IPS-NIHi7 (cell line): ENCODE results near the gene DUSP18.
A peak's percentile ranks its signal among the peaks of the same experiment; 100 is the strongest.
"Not testable (repeated sequence)": the region's sequence is repeated elsewhere in the genome, so short reads cannot be mapped to it uniquely, and the experiment has no call there.

Experiments used
- DNase-seq: peaks from one replicate; pipeline ENCODE4 v3.0.0; 2012; ENCODE audit warnings: mixed read lengths; ENCODE audit errors: extremely low spot score

DUSP18 gene

DNA sequence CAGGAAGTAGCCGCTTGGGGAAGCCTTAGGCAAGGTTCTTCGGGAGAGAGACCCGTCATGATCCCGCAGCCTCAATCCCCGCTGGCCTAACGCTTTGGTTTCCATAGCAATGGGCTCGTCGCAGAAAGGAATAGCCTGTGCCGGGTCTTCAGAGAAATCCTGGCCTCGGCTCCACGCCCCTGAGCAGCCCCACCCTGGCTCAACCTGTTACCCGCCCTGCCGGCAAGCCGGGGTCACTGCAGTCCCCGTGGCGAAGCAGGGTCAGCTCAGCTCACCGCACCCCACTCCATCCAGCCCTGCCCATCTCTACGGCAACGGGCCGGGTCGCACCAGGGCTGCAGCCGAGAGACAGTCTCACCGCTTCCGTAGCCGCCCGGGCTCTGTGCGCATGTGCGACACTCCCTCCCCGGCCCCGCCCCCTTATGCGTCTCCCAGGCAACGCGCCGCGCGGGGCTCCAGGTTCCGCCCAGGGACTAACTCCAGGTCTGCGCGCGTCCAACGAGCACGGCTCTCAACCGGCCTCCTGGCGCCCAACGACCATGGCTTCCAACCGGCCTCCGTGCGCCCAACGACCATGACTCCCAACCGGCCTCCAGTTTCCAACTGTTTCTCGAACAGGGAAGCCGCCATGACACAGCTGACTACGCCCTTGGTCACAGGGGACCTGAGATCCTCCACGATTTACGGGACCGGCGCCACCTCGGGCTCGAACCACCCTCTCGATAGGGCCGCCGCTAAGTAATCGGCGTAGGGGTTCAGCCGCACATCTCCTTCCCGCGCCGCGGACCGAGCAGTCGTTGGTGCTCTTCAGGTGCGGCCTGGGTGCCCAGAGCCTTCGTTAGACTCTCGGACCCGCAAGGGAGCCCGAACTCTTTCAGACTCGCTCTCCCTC lies at the start of gene DUSP18:
Gene DUSP18 (minus strand): TSS at position 382 of the 892 bp plus-strand sequence. CDS start 3,872 bp downstream, outside the sequence.
- peak; percentile 99 for DNase-seq

DNA sequence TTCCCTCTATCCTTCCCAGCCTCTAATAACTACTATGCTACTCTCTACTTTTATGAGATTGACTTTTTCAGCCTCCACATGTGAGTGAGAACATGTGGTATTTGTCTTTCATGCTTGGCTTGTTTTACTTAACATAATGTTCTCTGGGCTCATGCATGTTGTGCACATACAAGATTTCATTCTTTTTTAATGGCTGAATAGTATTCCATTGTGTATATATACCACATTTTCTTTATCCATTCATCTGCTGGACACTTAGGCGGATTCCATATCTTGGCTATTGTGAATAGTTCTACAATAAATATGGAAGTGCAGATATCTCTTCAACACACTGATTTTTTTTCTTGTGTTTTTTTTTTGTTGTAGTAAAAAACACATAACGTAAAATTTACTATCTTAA lies 46.4 kb upstream of the DUSP18 start:
- DNase-seq: no peak

DNA sequence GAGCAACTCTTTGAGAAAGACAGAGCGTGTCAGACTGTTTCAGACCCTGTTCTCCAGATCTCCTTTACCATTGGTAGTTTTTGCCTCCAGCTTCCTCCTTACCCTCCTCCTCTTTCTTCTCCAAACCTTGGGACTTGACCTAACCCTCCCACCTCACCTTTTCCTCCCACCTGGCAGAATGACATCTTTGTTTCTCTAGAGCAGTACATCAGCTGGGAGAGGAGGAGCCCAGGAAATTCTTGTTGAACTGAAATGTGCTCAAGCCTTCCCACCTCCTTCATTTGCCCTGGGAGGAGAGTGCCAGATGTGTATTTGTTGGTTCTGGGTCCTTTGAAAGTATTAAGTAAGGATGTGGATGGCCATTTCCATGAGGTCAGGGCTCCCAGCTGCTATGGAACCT lies 44.4 kb upstream of the DUSP18 start:
- DNase-seq: no peak

DNA sequence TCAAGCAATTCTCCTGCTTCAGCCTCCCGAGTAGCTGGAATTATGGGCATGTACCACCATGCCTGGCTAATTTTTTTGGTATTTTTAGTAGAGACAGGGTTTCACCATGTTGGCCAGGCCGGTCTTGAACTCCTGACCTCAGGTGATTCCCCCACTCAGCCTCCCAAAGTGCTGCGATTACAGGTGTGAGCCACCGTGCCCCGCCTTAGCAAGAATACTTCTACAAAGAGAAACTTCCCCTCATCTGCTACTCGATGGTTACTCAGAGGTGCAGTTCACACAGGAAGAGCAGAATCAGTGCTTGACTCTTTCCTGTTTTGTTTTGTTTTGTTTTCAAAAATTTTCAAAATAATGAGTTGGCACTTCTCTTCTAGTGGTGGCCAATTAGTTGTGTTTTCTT lies 42.3 kb upstream of the DUSP18 start:
- DNase-seq: not testable (repeated sequence)

DNA sequence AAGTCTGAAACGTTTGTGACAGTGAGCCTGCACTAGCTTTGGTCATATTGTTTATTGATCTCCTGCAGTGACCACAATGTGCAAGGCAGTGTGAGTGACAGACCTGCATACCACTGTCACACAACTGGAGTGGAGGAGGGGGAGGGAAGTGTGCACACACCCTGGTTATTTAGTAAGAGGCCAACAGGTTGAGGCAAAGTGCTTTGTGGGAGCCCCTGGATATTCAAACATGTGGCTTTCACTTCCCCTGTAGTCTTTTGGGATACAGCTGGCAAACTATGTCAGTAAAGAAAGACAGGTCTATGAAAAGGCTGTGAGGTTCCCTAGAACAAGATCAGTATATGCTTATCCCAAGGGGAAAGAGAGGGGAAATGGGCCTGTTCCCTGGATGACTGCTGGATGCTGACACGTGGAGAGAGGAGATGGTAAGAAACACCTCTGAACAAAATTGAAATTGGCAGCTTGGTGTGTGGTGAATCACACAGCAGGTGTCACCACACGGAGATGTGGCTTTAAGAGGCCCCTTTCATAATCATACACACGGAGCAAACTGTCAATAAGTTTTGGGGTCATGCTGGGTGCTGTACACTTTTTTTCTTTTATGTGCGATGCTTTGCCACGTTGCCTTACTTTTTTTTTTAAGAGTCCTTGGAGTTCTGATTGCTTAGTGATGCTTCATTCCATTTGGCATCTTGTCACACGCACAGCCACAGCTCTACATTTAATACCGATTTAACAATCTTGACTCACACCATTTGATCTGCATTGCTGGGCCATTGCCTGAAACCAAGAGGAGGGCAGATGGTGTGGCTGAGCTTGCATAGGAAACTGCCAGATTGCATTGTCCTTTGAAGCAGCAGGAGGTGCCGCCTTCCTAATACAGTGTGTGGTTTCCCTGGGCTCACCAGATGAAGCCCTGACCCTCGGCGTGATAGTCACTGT lies 38.3 kb upstream of the DUSP18 start:
- DNase-seq: peak; percentile 34

DNA sequence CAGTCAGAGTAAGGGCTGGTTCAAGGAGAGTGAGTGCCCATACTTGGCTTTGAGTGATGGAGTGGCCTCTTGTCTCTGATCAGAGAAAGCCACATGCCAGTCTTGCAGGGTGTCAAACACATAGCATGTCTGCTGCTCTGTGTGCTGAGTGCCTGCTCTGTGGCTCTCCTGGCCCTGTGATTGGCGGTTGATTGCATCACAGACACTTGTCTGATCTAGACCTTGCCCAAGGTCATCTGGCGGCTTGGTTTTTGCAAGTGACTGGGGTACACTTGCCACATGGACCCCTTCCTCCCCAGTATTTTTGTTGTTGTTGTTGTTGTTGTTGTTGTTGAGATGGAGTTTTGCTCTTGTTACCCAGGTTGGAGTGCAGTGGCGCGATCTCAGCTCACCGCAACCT lies 37.3 kb upstream of the DUSP18 start:
- no peak for DNase-seq

DNA sequence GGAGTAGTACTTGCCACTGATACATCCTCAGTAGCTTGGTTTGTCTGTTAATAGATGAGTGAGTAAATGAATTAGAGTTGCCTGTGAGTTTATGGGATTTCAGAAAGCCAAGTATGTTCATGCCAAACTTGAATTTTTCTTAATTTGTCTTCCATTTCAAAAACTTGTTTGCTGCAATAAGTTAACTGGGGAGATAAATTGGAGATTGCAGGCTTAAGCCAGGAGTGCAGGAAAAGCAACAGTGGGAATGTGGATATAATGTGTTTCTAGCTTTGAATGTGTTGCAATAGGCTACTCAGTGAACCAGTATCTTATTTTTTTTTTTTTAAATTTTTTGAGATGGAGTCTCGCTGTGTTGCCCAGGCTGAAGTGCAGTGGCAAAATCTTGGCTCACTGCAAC lies 35.2 kb upstream of the DUSP18 start:
- no peak for DNase-seq

DNA sequence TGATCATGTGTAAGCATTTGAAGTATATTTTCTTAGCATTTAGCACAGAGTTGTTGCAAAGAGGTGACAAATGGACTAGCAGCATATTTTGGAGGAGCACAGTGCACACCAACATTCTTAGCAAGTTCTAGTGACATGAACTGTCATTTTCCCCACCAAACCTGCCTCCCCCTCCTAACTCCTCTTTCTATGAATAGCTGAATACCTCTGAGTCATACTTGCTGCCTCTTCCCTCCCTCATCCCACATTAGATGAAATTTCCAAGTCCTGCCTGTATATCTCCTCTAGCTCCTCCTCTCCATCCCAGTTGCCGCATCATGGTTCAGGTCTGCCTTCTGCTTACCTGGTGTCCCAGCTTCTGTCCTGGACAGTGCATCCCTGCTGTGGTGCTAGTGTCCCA lies 34.2 kb upstream of the DUSP18 start:
- DNase-seq: no peak

DNA sequence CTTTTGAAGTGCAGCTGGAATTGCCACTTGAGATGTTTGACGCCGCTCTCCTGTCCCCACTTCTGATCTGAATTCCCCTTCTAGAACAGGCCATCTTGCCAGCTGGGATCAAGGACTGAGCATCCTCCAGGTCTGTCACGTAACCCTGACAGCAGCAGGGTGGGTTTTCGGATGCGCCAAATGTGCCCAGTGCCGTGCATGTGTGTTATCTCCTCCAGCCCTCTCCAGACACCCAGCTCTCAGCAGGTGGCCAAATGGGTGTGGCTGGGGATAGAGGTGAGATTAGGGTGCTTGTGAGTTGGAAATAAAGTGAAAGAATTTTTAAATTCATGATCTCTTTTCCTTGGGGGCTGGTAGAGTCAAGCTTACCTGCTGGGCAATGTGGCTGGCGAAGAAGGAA lies 30.3 kb upstream of the DUSP18 start:
- DNase-seq: no peak

DNA sequence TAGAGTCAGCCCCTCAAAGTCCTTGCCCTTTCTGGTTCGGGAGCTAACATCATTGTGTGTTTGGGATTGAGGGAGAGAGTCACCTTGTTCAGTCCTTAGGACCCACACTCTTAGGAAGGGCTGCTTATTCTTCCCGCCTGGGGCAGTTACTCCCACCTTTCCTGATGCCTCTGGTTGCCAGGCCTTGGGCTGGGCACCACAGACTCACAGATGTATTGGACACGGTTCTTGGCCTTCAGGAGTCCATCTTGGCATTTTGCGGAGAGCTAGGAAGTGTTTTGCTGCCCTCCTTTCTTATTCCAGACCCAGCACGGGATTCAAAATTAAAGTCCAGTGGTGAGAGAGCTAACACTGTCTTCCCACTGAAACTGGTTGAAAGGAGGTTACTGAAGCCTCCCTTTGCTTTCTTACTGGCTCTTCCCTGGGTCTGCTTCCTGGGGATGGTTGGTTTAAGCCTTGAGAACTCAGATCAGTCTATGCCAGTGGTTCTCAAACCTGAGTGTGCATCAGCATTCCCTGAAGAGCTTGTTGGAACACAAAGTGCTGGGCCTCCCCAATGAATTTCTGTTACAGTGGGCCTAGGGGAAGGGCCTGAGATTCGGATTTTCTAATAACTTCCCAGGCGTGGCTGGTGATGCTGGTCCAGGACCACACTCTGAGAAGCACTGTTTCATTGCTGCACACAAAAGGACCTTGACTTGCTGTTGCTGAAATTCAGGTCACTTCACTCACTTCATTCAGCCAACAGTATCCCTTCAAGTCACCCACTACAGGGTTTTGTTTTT lies 28.4 kb upstream of the DUSP18 start:
- no peak for DNase-seq

DNA sequence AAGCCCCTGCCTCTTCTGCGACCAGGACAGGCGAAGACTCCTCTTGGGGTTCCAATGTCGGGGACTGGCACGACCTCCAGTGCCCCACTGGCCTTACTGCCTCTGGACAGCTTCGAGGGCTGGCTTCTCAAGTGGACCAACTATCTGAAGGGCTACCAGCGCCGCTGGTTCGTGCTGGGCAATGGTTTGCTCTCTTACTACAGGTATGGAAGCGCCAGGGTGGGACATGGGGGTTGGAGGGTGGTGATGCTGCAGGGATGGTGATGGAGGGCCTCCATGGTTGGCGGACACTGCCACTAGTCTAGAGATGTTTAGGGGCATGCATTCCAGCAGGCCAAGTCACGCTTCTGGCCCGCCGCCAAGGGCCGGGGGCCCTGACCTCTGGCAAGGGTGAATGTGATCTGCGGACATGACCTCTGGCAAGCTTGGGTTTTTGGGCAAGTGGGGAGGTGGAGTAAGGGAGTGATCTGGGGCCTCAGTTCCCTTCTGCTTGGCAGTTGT lies 27.7 kb upstream of the DUSP18 start:
- DNase-seq: no peak

DNA sequence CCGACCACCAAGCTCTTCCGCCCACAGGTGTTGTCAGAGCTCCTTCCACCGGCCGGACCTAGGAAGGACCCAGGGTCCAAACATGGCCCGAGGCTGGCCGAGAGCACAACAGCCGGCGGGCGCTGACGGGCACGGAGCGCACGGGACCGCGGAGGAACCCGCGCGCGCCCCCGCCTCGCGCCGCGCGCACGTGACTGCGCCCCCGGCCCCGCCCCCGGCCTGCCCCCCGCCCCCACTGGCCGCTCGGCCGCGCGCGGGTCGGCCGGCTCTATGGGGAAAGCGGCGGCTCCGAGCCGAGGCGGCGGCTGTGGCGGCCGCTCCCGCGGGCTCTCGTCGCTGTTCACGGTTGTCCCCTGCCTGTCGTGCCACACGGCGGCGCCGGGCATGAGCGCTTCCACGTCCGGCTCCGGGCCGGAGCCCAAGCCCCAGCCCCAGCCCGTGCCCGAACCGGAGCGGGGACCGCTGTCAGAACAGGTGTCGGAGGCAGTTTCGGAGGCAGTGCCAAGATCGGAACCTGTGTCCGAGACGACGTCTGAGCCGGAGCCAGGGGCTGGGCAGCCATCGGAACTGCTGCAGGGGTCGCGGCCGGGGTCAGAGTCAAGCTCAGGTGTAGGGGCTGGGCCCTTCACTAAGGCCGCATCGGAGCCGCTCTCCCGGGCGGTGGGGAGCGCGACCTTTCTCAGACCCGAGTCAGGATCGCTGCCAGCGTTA lies 27.1 kb upstream of the DUSP18 start, which contains the start of gene OSBP2:
Gene OSBP2 (plus strand): TSS at position 235 of the 711 bp plus-strand sequence. CDS start 36 bp downstream, at position 271.
- peak; percentile 71 for DNase-seq

DNA sequence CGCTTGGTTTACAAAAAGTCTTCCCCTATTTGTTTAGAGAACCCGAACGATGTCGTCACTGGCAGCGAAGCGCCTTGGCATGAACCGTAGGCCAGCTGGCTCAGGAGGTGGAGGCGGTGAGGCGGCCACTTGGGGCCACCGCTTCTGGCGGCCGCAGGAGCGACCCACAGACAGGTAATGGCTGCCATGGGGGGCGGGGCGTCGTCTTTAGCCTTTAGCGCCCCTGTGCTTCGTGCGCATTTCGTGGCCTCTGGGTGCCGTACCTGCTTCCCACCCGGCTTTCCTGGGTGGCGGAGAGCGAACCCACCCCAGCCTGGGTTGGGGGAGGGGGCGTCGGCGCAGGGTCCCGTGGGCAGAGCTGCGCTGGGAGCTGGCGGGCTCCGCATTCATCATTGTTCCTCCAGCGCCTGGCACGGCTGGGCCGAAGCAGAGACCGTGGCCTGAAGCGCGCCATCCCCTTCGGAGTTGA lies 26.5 kb upstream of the DUSP18 start:
- peak; percentile 64 for DNase-seq

DNA sequence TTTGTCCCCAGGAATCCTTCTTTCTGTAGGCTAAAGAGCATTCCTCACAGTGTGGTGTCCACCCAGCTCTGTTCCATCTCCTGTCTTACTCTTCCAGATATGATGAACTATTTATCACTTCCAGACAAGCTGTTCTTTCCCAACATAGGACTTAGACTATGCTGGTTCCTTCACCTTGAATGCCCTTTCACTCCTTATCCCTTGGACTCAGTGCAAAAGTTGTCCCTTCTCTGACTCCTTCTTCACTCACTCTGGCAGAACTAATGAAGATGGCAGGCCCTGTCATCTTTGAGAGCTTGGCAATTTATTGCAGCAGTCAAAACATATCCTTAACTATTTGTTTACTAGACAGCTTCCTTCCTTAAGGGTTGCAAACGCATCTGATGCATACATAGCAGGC lies 23.5 kb upstream of the DUSP18 start:
- no peak for DNase-seq

DNA sequence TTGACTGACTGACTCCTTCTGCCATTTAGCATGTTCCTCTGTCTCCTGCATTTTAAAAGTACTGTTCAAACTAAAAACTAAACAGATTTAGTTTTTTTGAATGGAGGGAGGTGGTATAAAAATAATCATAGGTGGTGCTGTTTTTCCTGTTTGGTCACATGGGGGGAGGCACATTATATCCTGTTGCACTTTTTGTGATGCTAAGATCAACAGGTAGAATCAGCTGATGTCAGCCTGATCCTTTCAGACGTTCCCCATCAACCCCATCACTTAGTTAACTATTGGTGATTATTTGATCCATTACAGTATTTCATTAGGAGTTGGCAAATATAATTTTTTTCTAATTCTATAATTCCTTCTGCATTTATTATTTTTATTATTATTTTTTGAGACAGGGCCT lies 21.9 kb upstream of the DUSP18 start:
- no peak for DNase-seq

DNA sequence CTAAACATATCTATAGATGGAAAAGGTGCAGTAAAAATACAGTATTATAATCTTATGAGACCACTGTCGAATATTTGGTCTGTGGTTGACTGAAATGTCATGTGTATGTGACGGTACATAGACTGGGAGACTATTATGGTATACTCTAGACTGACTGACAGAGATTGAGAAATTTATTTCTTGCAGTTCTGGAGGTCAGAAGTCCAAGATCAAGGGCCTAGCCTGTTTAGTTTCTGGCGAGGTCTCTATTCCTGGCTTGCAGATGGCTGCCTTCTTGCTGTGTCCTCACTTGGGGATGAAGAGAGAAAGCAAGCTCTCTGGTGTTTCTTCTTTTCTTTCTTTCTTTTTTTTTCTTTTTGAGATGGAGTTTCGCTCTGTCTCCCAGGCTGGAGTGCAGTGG lies 19.7 kb upstream of the DUSP18 start:
- no peak for DNase-seq

DNA sequence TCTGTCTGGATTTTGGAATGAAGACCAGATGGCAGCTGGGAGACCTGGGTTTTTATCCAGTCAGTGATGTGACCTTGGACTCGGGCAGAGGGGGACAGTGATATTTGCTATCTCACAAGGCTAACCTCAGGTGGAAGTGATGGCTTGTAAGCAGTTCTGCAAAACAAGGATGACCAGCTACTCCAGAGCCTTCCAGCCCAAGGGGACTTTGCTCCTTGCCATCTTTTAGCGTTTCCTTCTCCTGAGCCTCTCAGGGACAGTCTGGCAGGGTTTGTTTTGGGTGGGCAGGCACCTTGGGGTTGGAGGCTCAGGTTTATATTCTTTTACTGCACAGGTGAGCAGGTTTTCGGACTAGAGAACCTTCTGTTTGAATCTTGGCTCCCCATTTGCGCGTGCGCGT lies 17.5 kb upstream of the DUSP18 start:
- DNase-seq: no peak

DNA sequence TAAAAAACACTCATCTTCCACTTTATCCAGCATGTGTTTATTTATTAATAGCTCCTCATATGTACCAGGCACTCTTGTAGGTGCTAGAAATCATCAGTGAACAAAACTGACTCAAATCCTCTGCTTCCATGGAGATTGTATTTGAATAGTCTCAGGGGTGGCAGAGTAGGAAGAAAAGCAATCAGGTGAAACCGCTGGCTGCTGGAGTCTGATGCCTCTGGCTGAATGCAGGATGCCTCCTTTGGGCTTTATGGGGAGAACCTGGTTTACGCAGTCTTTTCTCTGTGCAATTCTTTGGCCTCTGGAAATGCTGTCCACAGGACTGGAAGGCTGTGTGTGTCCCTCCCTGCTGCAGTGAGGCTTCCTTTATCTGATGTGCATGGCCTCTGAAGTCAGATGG lies 14.2 kb upstream of the DUSP18 start:
- no peak for DNase-seq

DNA sequence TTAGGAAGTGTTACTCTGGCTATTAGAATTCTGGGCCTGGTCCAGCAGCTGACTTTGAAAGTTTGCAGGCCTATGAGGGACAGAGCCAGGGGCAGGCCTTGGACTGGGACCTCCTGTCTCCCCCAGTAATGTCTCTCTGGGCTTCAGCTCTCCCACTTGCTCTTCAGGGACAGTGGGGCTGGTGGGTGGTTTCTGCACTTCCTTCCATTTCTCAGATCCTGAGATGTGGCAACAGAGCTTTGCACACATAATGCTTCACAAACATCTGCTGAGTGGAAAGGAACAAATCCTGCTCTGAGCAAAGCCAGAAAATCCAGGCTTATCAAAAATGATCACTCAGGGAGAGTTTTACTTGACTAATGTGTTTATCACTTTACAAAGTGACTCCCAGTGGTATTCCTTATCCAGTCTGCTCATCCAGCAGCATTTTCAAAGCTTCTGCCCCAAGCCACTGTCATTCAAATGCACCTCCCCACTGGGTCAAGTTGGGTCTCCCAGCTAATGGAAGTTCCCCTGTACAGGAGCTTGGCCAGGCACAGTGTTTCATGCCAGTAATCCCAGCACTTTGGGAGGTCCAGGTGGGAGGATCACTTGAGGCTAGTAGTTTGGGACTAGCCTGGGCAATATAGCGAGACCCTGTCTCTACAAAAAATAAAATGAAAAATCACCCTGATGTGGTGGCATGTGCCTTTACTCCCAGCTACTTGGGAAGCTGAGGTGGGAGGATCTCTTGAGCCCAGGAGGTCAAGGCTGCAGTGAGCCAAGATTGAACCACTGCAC lies 13.5 kb upstream of the DUSP18 start:
- no peak for DNase-seq
